ENCODE results near the gene GLB1L3. TPM values are rescaled to one million over a fixed set of nuclear protein-coding genes. Genes with fewer than 3 reads are reported as not detected.

The GLB1L3 gene
- total RNA-seq (2022; extraction: Qiagen RNA extraction; ENCODE audit: low read depth) = not detected in 5 replicates

DNA sequence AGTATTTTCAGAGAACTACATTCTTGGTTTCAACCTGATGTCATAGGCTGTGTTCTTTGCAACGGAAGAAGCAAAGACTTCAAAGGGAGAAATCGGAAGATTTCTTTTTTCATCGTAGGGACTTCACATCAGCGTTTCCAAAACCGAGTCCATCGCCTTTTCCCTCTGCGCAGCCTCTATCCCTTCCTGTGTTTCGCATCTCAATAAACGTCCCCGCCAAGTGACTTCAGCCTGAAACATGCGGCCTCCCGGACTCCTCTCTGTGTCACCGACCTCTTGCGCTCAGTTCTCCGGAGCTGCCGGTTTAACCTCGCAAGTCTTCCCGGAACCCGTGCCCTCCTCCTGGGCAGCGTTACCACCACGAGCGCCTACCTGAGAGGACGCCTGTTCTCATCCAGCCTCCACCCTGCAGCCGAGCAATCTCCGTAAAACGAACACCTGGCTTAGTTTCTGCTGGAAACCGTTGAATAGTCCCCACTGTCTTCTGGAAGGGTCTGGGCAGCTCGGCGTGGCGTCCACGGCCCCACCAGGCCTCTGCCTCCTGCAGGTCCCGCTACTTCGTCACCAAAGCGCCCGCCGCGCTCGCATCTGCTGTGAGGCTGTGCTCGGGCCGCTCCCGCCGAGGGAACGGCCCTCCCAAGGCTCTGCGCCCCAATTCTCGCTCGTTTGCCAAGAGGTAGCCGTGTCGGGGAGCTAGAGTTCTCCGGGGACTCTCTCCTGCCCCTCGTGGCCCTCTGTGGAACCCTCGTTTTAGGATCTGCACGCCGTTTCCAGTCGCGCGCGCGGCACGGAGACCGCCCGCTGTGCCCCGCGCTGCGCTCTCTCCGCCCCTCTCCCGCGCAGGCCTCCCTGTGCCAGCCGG lies at the start of gene GLB1L3:
Gene GLB1L3, plus strand, starts transcription at position 846 of the 862 bp plus-strand sequence. CDS start 362 bp downstream, outside the sequence.

GRCh38 chr11:134253188-134253993 lies 22.8 kb upstream of the GLB1L3 start, which contains the start of the genes ACAD8 and THYN1:
Gene ACAD8, plus strand, starts transcription at chr11:134253568. Its CDS starts 33 bp downstream, at chr11:134253601.
Gene THYN1, minus strand, starts transcription at chr11:134253352. Its CDS starts 470 bp downstream, at chr11:134252882.

GRCh38 chr11:134331354-134332188 lies 55.4 kb downstream of the GLB1L3 start, which contains the start of gene GLB1L2:
Gene GLB1L2, plus strand, starts transcription at chr11:134331988. Its CDS starts 74 bp downstream, at chr11:134332062.

Other genes starting within 250 kb of the GLB1L3 start
- gene JAM3, start 207.3 kb upstream of the GLB1L3 start, total RNA-seq (2022; extraction: Qiagen RNA extraction; ENCODE audit: low read depth) = 3.9 to 4.4 TPM (median 4.4 TPM) in 5 replicates
- 20.2 to 27.5 TPM (median 25.1 TPM) in 5 replicates for gene NCAPD3, start 52.4 kb upstream of the GLB1L3 start, total RNA-seq (2022; extraction: Qiagen RNA extraction; ENCODE audit: low read depth)
- gene VPS26B, start 51.7 kb upstream of the GLB1L3 start, total RNA-seq (2022; extraction: Qiagen RNA extraction; ENCODE audit: low read depth) = 18.0 to 23.8 TPM (median 23.0 TPM) in 5 replicates
- gene THYN1, start 23.0 kb upstream of the GLB1L3 start, total RNA-seq (2022; extraction: Qiagen RNA extraction; ENCODE audit: low read depth) = 16.5 to 20.9 TPM (median 19.0 TPM) in 5 replicates
- 7.6 to 11.3 TPM (median 10.4 TPM) in 5 replicates for gene ACAD8, start 22.8 kb upstream of the GLB1L3 start, total RNA-seq (2022; extraction: Qiagen RNA extraction; ENCODE audit: low read depth)
- gene GLB1L2, start 55.6 kb downstream of the GLB1L3 start, total RNA-seq (2022; extraction: Qiagen RNA extraction; ENCODE audit: low read depth) = 1.6 to 2.3 TPM (median 2.0 TPM) in 5 replicates
- gene B3GAT1, start 135.9 kb downstream of the GLB1L3 start, total RNA-seq (2022; extraction: Qiagen RNA extraction; ENCODE audit: low read depth) = not detected in 5 replicates